BLaER1 (cell line): Measurements from ENCODE around the gene TGM6.

Source experiments
- H3K27ac ChIP-seq: shearing (Covaris generic); formaldehyde crosslinking; 2 replicates; pipeline ENCODE4 v1.8.1; 2022
- H3K27me3 ChIP-seq: shearing (Covaris generic); formaldehyde crosslinking; 2 replicates; pipeline ENCODE4 v1.8.1; 2022
- H3K36me3 ChIP-seq: shearing (Covaris generic); formaldehyde crosslinking; 2 replicates; pipeline ENCODE4 v1.8.1; 2022
- H3K4me1 ChIP-seq: shearing (Covaris generic); formaldehyde crosslinking; 2 replicates; pipeline ENCODE4 v1.8.1; 2022
- H3K4me2 ChIP-seq: shearing (Covaris generic); formaldehyde crosslinking; 2 replicates; pipeline ENCODE4 v1.8.1; 2022
- H3K4me3 ChIP-seq: shearing (Covaris generic); formaldehyde crosslinking; 2 replicates; pipeline ENCODE4 v1.8.1; 2022
- H3K9ac ChIP-seq: shearing (Covaris generic); formaldehyde crosslinking; 2 replicates; pipeline ENCODE4 v1.8.1; 2022
- H3K9me3 ChIP-seq: shearing (Covaris generic); formaldehyde crosslinking; 2 replicates; pipeline ENCODE4 v1.8.1; 2022
- H4K20me1 ChIP-seq: shearing (Covaris generic); formaldehyde crosslinking; 2 replicates; pipeline ENCODE4 v1.8.1; 2022
- Cebpa-rat ChIP-seq: shearing (Covaris generic); IDR thresholded peaks from 2 replicates; pipeline ENCODE4 v1.8.1; 2022

The TGM6 gene

DNA sequence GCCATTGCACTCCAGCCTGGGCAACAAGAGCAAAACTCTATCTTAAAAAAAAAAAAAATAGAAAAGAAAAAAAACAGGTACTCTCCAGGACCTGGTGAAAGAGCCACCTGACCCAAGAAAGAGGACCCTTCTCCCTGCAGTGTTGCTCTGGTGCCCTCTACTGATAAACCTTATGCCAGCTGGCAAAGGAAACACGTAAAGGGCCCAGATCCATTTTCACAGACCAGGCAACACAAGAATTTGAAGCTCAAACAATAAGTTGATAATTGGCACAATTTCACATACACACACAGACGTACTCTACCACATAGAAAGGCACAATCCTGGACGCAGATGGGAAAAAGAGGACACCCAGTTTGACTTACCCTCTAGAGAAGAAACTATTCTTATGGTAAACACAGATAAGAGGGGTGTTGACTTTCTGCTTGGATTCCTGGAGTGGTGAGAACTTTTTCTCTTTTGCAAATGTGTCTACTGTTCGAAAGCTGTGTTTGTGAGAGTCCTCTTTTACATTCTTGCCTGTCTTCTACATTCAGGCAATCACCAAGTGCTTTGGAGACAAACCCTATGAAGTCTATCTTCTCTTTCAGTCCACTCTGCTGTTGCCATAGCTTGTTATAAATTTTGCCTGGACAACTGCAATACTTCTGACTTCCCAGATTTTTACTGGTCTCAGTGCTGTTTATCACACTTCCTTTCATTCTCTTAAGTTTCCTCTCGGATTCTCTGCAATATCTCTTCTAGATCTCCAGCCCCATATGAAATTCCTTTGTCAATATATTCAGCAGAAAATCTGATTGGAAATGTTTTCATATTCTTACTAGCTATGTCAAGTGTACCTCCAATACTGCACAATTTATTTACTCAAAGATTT, 96.3 kb downstream of the TGM6 start:
- Histone ChIP-seq H3K9me3 (no peaks in the 10 kb centered on the region), H4K20me1 (no peaks in the 10 kb centered on the region), H3K4me2 (no peak overlapping the region), H3K9ac (no peak overlapping the region), H3K4me3 (no peak overlapping the region), H3K27me3 (no peaks in the 10 kb centered on the region), H3K36me3 (peaks cover 53% of the 10 kb centered on the region), H3K27ac (no peak overlapping the region), H3K4me1 (no peaks in the 10 kb centered on the region)
- TF ChIP-seq Cebpa-rat, result no peak

DNA sequence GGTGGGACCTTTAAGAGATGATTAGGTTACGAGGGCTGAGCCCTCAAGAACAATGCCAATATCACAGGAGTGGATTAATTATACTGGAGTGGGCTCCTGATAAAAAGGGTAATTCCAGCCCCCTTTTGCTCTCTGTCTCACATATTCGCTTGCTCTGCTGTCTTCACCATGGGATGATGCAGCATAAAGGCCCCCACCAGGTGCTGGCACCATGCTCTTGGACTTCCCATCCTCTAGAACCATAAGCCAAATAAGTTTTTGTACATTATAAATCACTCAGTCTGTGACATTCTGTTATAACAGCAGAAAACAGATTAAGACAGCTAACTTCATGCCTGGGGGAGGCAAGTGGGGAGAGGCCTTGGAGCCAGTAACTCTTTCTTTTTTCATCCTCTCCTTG, 99.7 kb downstream of the TGM6 start:
- Histone ChIP-seq H3K4me3 (no peak overlapping the region), H3K36me3 (peaks cover 82% of the 10 kb centered on the region), H3K27me3 (no peaks in the 10 kb centered on the region), H4K20me1 (no peaks in the 10 kb centered on the region), H3K4me1 (no peaks in the 10 kb centered on the region), H3K4me2 (no peak overlapping the region), H3K9me3 (no peaks in the 10 kb centered on the region), H3K27ac (no peak overlapping the region), H3K9ac (no peak overlapping the region)
- TF ChIP-seq Cebpa-rat, result no peak
